CD4-positive, alpha-beta T cell treated with Interleukin-15 for 1 hour (primary cell): ENCODE measurements around the gene NOTCH4.

Source experiments
- DNase-seq: peaks from one replicate; pipeline ENCODE4 v3.0.0-alpha.2; 2020

NOTCH4 gene

GRCh38 chr6:32179766-32180405 is 44.0 kb downstream of the NOTCH4 start:
- DNase-seq = no peak

- no peak for DNase-seq
Observed at GRCh38 chr6:32178547-32179440, 45.1 kb downstream of the NOTCH4 start.

DNA sequence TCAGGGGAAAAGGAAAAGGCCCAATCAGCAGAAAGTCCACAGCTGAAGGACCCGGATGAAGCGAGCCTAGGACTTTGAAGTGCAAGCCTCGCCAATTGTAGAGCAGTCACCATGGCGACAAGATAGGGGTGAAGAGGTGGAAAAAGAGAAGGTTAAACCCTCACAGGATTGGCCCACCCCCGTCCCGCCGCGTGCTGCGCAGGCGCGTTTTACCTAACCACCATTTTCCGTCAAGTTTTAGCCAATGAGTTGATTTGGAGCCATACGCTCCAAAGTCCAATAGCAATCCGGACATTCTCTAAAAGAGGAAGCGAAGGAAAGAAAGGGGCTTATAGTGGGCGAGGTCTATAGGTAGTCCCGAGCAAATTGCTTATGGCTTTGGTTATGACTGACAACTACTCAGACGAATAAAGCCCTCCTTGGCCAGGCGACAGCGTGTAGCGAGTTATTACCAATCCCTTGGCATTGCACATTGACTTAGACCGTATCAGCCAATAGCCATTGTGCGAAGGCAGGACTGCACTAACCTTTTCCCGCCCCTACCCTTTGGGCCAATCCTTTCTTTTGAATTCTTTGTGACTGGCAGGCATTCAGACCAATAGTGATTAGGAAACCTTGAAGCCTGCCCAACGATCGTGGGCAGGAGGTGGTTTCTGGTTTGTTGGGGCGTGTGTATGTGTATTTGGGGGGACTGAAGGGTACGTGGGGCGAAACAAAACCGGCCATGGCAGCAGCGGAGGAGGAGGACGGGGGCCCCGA is 45.9 kb downstream of the NOTCH4 start, which contains the start of gene RNF5:
Gene RNF5, plus strand, starts transcription at position 618 of the 759 bp plus-strand sequence. Its CDS starts 107 bp downstream, at position 725.
- peak; percentile 99 for DNase-seq

DNA sequence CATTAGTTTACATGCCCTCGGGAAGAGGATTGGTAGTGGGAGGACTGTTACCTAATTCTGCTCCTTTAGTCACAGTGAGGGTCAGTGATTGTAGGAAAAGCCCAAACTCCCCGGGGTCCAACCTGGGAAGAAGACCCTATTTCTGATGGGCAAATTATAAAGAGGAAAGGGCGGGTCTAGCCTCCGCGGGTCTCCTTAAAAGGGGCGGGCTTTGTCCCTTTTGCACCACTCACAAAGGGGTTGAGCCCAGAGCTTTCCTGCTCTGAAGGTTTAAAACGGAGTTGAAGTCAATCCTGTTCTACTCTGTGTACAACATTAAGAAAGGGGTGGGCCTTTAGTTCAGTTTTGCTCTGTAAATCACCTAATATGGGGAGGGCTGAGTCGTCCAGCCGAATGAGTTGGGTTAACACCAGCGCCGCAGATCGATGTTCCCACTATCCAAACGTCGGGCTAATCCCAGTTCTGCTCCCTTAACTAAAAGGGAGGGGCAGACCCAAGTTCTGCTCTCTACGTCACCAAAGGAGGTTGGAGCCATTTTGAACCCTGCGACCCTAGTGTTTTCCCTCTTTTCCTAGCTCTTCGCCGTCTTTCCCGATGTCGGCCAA is 46.6 kb downstream of the NOTCH4 start:
- DNase-seq = peak; percentile 56

DNA sequence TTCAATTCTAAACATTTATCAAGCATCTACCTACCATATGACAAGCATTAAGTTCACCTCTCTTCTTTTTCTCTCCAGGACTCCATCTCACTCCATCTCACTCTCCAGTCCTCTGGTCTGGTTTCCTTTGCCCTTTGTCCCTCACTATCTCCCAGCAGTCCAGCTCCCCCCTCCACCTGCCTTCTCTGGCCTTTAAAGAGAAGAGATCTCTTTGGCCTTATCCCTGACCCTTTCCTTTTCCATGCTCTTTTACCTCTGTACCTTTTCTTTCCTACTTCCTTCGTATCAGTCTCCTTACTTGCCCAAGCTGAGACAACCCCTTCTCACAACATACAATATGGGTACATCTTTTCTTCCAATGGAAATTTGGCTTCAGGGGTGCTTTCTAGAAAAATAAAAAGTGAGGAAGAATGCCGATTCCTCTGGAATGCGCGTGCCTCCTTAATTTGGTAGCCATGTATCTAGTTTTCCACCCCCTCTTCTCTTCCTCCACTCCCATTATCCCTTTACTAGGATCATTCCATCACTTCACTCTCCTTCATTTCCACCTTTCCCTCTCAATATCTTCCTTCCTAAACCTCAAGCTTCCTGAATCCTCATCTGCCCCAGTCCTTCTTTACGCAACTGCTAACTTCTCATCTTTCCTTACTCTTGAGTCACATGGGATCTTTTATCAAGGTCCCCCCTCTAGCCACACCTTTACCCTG is 47.2 kb downstream of the NOTCH4 start:
- no peak for DNase-seq

DNA sequence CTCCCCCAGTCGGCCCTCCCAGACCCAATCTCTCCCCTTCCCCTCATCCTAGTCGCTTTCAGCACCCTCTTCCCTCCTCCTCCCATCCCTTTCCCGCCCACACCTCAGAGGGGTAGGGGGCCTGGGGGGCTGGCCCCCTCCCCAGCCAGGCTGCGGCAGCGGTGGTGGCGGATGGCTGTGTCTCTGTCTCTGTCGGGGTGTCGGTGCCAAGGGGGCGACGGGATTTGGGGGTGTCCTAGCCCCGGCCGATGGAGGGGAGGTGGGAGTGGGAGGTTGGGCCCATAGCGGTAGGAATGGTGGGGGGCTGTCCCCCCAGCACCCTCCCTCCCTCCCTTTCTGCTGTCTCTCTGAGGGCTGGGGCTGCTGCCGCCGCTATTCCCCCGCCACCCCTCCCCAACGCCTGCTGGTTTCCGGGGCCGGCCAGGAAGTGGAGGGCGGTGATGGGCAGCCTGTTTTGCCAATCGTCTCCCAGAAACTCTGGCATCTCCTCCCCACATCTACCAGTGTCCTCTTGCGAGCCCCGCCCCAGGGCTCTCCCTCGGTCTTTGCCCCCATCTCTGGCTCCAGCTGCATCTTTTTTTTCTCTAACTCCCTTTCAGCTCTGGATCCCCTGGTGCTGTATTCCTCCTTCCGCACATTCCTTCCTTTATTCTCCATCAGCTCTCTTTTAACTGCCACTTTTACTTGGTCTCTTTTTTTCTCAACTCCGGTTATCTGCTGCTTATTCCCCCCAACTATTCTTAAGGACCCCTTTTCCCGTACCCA is 48.0 kb downstream of the NOTCH4 start, which contains the start of gene AGPAT1:
Gene AGPAT1, minus strand, starts transcription at position 374 of the 765 bp plus-strand sequence. CDS start 4,588 bp downstream, outside the sequence.
- DNase-seq = peak; percentile 96

- no peak for DNase-seq
Observed at GRCh38 chr6:32175322-32175710, 48.6 kb downstream of the NOTCH4 start.

DNA sequence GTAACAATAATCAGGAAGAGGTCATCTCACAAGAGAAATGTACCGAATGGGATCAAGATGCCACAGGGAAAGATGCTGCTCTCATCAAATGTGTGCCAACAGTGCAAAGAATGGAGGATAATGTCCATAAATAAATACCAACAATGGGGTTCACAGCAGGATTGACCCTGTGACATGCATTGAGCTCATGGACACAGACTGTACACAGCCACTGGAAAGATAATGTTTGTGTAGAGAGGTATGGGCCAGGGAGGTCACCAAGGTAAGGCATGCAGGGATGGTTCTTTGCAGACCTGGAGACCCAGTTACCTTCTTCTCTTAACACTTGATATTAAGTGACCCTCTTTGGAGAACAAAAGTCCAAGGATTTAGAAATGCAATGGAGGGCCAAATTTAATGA is 49.5 kb downstream of the NOTCH4 start:
- no peak for DNase-seq

DNA sequence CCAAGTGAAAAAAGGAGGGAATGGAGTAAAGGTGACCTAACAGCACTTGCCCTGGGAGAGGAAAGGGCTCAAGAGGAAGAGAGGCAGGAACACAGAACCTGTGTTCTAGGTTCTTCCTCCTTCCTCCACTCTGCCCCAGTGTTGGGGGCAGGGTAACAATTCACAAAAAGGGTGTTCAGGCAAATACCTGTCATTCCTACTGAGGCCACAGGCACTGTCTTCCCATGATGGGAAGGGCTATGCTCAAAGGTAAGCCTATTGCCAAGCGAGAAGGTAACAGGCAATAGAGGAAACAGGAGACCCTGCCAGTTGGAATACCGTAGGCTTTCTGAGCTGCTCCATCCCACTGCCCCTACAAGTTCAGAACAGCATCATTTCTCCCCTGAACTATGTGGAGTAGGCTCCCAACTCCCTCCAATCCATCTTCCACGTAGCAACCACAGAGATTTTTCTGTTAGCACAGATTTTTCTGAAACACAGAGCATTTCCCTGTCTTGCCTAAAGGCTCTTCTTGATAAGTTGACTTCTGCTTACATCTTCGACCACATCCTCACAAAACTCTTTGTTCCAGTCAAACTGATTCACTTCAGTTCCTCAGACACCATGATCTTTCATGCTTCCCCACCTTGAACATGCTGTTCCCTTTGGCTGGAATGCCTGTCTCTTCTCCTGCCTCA is 50.7 kb downstream of the NOTCH4 start:
- DNase-seq = no peak

GRCh38 chr6:32171234-32171633 is 52.6 kb downstream of the NOTCH4 start:
- DNase-seq = no peak

- no peak for DNase-seq
Observed at GRCh38 chr6:32170294-32170693, 53.6 kb downstream of the NOTCH4 start.

DNA sequence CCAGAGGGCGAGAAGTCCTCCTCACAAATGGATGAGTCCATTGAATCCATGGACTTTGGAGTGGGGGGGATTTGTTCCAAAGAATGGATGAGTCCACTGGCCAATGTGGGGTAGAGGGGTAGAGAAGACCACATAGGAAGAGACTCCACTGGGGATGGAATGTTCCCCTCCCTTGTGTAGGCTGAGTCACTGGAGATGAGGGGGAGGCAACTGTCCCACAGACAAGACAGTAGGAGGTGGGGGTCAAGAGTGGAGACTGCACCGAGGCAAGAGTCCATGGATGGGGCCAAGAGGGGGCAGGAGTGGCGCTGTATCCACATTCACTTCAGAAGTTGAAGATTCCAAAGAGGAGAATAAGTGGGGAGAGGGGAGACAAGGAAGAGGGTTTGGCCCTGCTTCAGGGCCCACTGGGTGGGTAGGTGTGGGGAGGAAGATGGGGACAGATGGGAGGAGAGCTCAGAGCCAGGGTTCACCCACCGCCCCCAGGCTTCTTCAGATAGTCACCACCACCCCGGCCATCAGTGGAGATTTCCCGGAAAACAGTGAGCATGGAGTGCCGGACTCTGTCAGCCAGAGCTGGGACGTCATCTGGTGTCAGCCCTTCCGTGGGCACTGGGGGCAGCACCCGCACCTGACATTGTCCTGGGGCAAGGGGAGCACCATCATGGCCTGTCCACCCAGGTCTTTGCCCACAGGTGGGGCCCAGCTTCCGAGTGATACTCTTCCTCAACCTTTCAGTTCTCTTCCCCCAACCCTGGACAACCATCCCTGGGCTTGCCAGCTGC is 54.9 kb downstream of the NOTCH4 start:
- no peak for DNase-seq

DNA sequence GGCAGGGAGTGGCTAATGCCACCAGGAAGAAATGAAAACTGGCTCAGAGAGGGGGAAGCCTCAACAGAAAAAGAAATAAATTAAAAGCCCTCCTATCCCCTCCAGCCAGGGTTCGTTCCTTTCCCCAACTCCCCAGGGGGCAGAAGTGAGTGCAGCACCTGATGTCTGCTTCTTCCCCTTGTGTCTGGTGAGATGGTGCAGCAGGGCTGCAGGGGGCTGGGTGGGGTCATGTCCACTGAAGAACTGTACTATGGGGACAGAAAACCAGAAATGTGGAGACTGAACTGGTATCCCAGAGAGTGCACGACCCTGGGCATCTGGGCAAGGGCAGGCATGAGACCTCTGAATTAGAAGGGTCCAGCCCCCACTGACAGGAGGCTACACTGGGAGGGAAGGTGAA is 55.5 kb downstream of the NOTCH4 start:
- no peak for DNase-seq

DNA sequence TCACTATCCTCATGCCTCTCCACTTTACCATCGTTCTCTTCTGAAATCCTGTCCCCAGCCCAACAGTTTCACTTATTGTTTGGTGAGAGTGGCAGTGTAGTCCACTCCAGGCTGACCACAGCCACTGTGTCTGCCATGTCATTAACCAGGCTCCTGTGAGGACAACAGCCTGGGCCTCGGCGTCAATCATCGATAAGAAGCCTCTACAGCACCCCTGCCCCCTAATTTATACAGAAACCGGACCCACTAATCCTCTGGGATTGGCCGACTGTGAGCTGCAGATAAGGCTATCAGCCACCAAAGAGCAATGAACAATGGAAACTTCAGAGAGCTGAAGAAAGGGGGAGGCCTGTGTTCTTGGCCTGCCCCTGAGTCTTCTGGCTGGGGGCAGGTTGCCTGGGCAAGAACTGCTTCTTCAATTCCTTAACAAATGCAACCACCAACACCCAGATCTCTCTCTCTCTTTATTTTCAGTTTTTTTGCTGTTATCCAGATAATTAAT is 56.1 kb downstream of the NOTCH4 start:
- DNase-seq = no peak

- DNase-seq = no peak
Observed at GRCh38 chr6:32167154-32167760, 56.6 kb downstream of the NOTCH4 start.

DNA sequence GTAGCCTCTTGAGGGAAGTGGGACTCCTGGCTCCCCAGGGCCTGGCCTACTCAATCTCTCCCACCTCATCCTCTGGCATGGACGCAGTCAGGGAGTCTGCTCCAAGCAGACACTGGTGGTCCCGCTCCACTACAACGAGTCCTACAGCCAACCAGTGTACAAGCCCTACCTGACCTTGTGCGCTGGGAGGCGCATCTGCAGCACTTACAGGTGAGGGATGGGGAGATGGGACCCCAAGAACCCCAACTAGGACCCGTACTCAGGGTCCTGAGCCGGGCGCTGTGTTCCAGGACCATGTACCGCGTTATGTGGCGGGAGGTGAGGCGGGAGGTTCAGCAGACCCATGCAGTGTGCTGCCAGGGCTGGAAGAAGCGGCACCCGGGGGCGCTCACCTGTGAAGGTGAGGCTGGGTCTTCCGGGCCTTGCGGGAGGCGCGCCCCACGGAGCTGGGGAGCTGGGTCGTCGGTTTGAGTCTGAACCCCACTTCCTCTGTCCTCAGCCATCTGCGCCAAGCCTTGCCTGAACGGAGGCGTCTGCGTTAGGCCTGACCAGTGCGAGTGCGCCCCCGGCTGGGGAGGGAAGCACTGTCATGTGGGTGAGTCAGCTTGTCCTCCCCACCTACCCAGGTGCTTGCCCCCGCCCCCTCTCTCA is 57.3 kb downstream of the NOTCH4 start:
- no peak for DNase-seq

DNA sequence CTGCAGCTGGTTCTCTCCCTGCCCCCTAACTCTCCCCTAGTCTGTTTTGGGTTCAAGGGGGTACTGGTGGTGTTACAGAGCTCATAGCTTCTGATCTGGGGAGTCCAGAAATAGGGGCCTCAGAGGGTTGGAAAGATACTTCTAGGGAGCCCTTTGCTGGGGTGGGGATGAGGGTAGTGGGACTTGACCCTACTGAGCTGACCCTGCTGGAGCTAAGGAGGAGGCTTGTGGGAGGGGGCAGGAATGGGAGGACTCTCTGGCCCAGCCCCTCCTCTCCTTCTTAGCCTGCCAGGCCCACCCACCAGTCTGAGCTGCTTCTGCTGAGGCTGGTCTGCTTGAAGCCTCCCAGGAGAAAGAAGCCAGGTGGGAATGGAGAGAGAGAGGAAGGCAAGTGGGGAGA is 59.6 kb downstream of the NOTCH4 start, which contains the start of gene EGFL8:
Gene EGFL8, plus strand, starts transcription at position 301 of the 400 bp plus-strand sequence. CDS start 1,571 bp downstream, outside the sequence.
- DNase-seq = no peak

GRCh38 chr6:32163559-32164258 is 60.2 kb downstream of the NOTCH4 start:
- no peak for DNase-seq
